Effector memory CD8-positive, alpha-beta T cell (primary cell): Measurements from ENCODE around the gene SOAT2.

Experiments
- ATAC-seq: fragments of 150-1000 bp; cut with Tn5 transposase; replicated peaks from 2 replicates; pipeline ENCODE4 v1.10.0; 2021; ENCODE audit warnings: mild to moderate bottlenecking, moderate library complexity
- DNase-seq, 3 experiments: peaks; one replicate each; pipeline ENCODE4 v3.0.0; 2021
- H3K27ac Mint-ChIP-seq, 2 donors: one replicate each; pipeline ENCODE4 v1.8.0; 2022; ENCODE audit warnings: mild to moderate bottlenecking in 2 of 2, mixed read lengths in 2 of 2, moderate library complexity in 2 of 2
- H3K27me3 Mint-ChIP-seq, 2 donors: one replicate each; pipeline ENCODE4 v1.8.0; 2022; ENCODE audit warnings: mixed read lengths in 2 of 2
- H3K36me3 Mint-ChIP-seq: one replicate; pipeline ENCODE4 v1.8.0; 2022; ENCODE audit warnings: mild to moderate bottlenecking, moderate library complexity, mixed read lengths; ENCODE audit not compliant: insufficient read depth
- H3K4me1 Mint-ChIP-seq, 2 donors: one replicate each; pipeline ENCODE4 v1.8.0; 2022; ENCODE audit warnings: low read depth in 2 of 2, mixed read lengths in 2 of 2
- H3K4me3 Mint-ChIP-seq, 2 donors: one replicate each; pipeline ENCODE4 v1.8.0; 2022; ENCODE audit warnings: mild to moderate bottlenecking in 2 of 2, mixed read lengths in 2 of 2, moderate library complexity in 2 of 2
- H3K9me3 Mint-ChIP-seq, 2 donors: one replicate each; pipeline ENCODE4 v1.8.0; 2022; ENCODE audit warnings: mixed read lengths in 2 of 2

SOAT2 gene

GRCh38 chr12:53115891-53116648 lies 12.8 kb downstream of the SOAT2 start:
- no peaks in the 10 kb centered on the region for H3K36me3 Mint-ChIP-seq
- H3K9me3 Mint-ChIP-seq: no peaks in the 10 kb centered on the region
- no peak for ATAC-seq

GRCh38 chr12:53118751-53119300 lies 15.5 kb downstream of the SOAT2 start:
- ATAC-seq (no peak), DNase-seq (no peak)
- H3K27ac Mint-ChIP-seq: peak overlapping the region in 1 of 2 donors; percentile 7
- no peaks in the 10 kb centered on the region for H3K27me3 Mint-ChIP-seq
- no peaks in the 10 kb centered on the region for H3K36me3 Mint-ChIP-seq
- H3K4me1 Mint-ChIP-seq: no peaks in the 10 kb centered on the region
- no peaks in the 10 kb centered on the region for H3K9me3 Mint-ChIP-seq
- no peak overlapping the region for H3K4me3 Mint-ChIP-seq

More at GRCh38 chr12:53115891-53116648, 12.8 kb downstream of the SOAT2 start:
- DNase-seq: no peak
- peak overlapping the region in 1 of 2 donors; percentile 35 for H3K27ac Mint-ChIP-seq
- no peaks in the 10 kb centered on the region for H3K27me3 Mint-ChIP-seq
- no peak overlapping the region for H3K4me3 Mint-ChIP-seq
- no peaks in the 10 kb centered on the region for H3K4me1 Mint-ChIP-seq

- Mint-ChIP-seq H3K4me3 (no peak overlapping the region), H3K9me3 (no peaks in the 10 kb centered on the region), H3K36me3 (no peaks in the 10 kb centered on the region), H3K27ac (no peak overlapping the region), H3K4me1 (no peaks in the 10 kb centered on the region), H3K27me3 (no peaks in the 10 kb centered on the region)
- DNase-seq (no peak), ATAC-seq (no peak)
Observed at GRCh38 chr12:53120685-53121525, 17.6 kb downstream of the SOAT2 start.

GRCh38 chr12:53122961-53123468 lies 19.7 kb downstream of the SOAT2 start:
- H3K27ac Mint-ChIP-seq: no peak overlapping the region
- no peaks in the 10 kb centered on the region for H3K36me3 Mint-ChIP-seq
- DNase-seq: no peak
- H3K4me3 Mint-ChIP-seq: no peak overlapping the region
- no peak for ATAC-seq
- no peaks in the 10 kb centered on the region for H3K9me3 Mint-ChIP-seq
- no peaks in the 10 kb centered on the region for H3K27me3 Mint-ChIP-seq
- H3K4me1 Mint-ChIP-seq: no peaks in the 10 kb centered on the region

- no peaks in the 10 kb centered on the region for H3K4me1 Mint-ChIP-seq
- no peaks in the 10 kb centered on the region for H3K9me3 Mint-ChIP-seq
- ATAC-seq (no peak), DNase-seq (no peak)
- H3K27ac Mint-ChIP-seq: no peak overlapping the region
- H3K36me3 Mint-ChIP-seq: no peaks in the 10 kb centered on the region
- no peak overlapping the region for H3K4me3 Mint-ChIP-seq
- no peaks in the 10 kb centered on the region for H3K27me3 Mint-ChIP-seq
Observed at GRCh38 chr12:53123578-53124351, 20.5 kb downstream of the SOAT2 start.

GRCh38 chr12:53124352-53124723 lies 21.1 kb downstream of the SOAT2 start:
- no peak for DNase-seq
- H3K4me3 Mint-ChIP-seq: no peak overlapping the region
- no peaks in the 10 kb centered on the region for H3K4me1 Mint-ChIP-seq
- no peak for ATAC-seq
- H3K36me3 Mint-ChIP-seq: no peaks in the 10 kb centered on the region
- peaks cover 4 to 5% of the 10 kb centered on the region in 2 donors for H3K27me3 Mint-ChIP-seq
- no peak overlapping the region for H3K27ac Mint-ChIP-seq
- no peaks in the 10 kb centered on the region for H3K9me3 Mint-ChIP-seq

- peaks cover 14 to 15% of the 10 kb centered on the region in 2 donors for H3K27me3 Mint-ChIP-seq
- no peak overlapping the region for H3K4me3 Mint-ChIP-seq
- ATAC-seq: no peak
- H3K27ac Mint-ChIP-seq: no peak overlapping the region
- no peaks in the 10 kb centered on the region for H3K9me3 Mint-ChIP-seq
- no peaks in the 10 kb centered on the region for H3K4me1 Mint-ChIP-seq
- H3K36me3 Mint-ChIP-seq: no peaks in the 10 kb centered on the region
- no peak for DNase-seq
Observed at GRCh38 chr12:53127169-53127568, 23.9 kb downstream of the SOAT2 start.

- no peak overlapping the region for H3K4me3 Mint-ChIP-seq
- H3K9me3 Mint-ChIP-seq: no peaks in the 10 kb centered on the region
- DNase-seq (no peak), ATAC-seq (no peak)
- H3K27ac Mint-ChIP-seq: no peak overlapping the region
- H3K27me3 Mint-ChIP-seq: peaks cover 14 to 15% of the 10 kb centered on the region in 2 donors
- H3K4me1 Mint-ChIP-seq: no peaks in the 10 kb centered on the region
- H3K36me3 Mint-ChIP-seq: no peaks in the 10 kb centered on the region
Observed at GRCh38 chr12:53128780-53129569, 25.7 kb downstream of the SOAT2 start.

- Mint-ChIP-seq H3K27ac (no peak overlapping the region), H3K4me1 (no peaks in the 10 kb centered on the region), H3K27me3 (peaks cover 14 to 15% of the 10 kb centered on the region in 2 donors), H3K4me3 (no peak overlapping the region), H3K9me3 (no peaks in the 10 kb centered on the region), H3K36me3 (no peaks in the 10 kb centered on the region)
- DNase-seq (no peak), ATAC-seq (no peak)
Observed at GRCh38 chr12:53131844-53132243, 28.6 kb downstream of the SOAT2 start.

- H3K36me3 Mint-ChIP-seq: no peaks in the 10 kb centered on the region
- H3K4me1 Mint-ChIP-seq: no peaks in the 10 kb centered on the region
- H3K27ac Mint-ChIP-seq: peak overlapping the region in 1 of 2 donors; percentile 12
- no peaks in the 10 kb centered on the region for H3K9me3 Mint-ChIP-seq
- H3K4me3 Mint-ChIP-seq: no peak overlapping the region
- peaks cover 26 to 27% of the 10 kb centered on the region in 2 donors for H3K27me3 Mint-ChIP-seq
- no peak for ATAC-seq
- no peak for DNase-seq
Observed at GRCh38 chr12:53133722-53134121, 30.4 kb downstream of the SOAT2 start.

GRCh38 chr12:53143355-53143754 lies 40.1 kb downstream of the SOAT2 start:
- no peaks in the 10 kb centered on the region for H3K36me3 Mint-ChIP-seq

GRCh38 chr12:53145383-53146260 lies 42.3 kb downstream of the SOAT2 start:
- H3K9me3 Mint-ChIP-seq: no peaks in the 10 kb centered on the region
- no peak overlapping the region for H3K4me3 Mint-ChIP-seq
- no peaks in the 10 kb centered on the region for H3K27me3 Mint-ChIP-seq
- H3K27ac Mint-ChIP-seq: no peak overlapping the region
- H3K36me3 Mint-ChIP-seq: peaks cover 3% of the 10 kb centered on the region
- H3K4me1 Mint-ChIP-seq: no peaks in the 10 kb centered on the region
- DNase-seq: no peak
- ATAC-seq: no peak

More at GRCh38 chr12:53143355-53143754, 40.1 kb downstream of the SOAT2 start:
- no peak for ATAC-seq
- no peak for DNase-seq
- H3K27ac Mint-ChIP-seq: no peak overlapping the region
- H3K4me3 Mint-ChIP-seq: no peak overlapping the region
- H3K27me3 Mint-ChIP-seq: peaks cover 6 to 9% of the 10 kb centered on the region in 2 donors
- no peaks in the 10 kb centered on the region for H3K4me1 Mint-ChIP-seq
- no peaks in the 10 kb centered on the region for H3K9me3 Mint-ChIP-seq
